ENCODE measurements around the gene SLCO3A1. TPM values are rescaled to one million over a fixed set of nuclear protein-coding genes. Genes with fewer than 3 reads are reported as not detected.

SLCO3A1 gene
- total and polyA plus RNA-seq, 4 donors, result 1.6 to 3.6 (median 2.4) TPM

DNA sequence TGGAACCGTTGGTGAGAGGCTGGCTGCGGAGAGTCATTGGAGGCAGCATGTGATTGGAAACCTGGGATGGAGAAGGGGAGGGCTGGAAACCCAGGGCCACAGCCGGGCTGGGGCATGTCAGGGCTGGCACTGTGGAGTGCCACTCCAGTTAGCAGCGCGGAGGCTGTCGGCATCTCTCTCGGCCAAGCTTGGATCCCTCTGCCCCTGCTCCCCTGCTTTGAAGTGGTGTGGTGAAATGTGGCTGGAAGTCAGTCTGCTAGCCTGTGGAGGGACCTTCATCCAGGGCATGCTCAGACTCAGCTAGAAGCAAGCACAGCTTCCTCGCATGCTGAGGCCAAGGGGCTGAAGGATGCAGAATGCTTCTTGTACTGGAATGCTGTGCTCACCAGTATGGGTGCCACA, 13.5 kb downstream of the SLCO3A1 start:
- H3K27ac ChIP-seq (ENCODE audit: low read depth in 1 of 2, low read length in 2 of 2), result peak overlapping the region in 1 of 2 donors; percentile 15
- H3K4me1 ChIP-seq (ENCODE audit: control insufficient read depth in 4 of 4, insufficient read depth in 4 of 4, low read length in 3 of 4), result peaks cover 0 to 3% (median 0%) of the 10 kb centered on the region in 4 donors
- no peak overlapping the region for H3K4me3 ChIP-seq (ENCODE audit: low read depth in 1 of 3, low read length in 3 of 3)
- TF ChIP-seq YY1 (IDR thresholded peaks at IDR 0.05), result no peak
- TF ChIP-seq, protein P1, sequence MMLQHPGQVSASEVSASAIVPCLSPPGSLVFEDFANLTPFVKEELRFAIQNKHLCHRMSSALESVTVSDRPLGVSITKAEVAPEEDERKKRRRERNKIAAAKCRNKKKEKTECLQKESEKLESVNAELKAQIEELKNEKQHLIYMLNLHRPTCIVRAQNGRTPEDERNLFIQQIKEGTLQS (IDR thresholded peaks at IDR 0.05), result no peak
- TF ChIP-seq, protein P2, sequence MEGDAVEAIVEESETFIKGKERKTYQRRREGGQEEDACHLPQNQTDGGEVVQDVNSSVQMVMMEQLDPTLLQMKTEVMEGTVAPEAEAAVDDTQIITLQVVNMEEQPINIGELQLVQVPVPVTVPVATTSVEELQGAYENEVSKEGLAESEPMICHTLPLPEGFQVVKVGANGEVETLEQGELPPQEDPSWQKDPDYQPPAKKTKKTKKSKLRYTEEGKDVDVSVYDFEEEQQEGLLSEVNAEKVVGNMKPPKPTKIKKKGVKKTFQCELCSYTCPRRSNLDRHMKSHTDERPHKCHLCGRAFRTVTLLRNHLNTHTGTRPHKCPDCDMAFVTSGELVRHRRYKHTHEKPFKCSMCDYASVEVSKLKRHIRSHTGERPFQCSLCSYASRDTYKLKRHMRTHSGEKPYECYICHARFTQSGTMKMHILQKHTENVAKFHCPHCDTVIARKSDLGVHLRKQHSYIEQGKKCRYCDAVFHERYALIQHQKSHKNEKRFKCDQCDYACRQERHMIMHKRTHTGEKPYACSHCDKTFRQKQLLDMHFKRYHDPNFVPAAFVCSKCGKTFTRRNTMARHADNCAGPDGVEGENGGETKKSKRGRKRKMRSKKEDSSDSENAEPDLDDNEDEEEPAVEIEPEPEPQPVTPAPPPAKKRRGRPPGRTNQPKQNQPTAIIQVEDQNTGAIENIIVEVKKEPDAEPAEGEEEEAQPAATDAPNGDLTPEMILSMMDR (IDR thresholded peaks at IDR 0.05; ENCODE audit: low read depth, low read length, missing input control), result no peak
- no peak for TF ChIP-seq EGR1 (IDR thresholded peaks at IDR 0.05; ENCODE audit: low read depth in 2 of 2)
- TF ChIP-seq, protein P3, sequence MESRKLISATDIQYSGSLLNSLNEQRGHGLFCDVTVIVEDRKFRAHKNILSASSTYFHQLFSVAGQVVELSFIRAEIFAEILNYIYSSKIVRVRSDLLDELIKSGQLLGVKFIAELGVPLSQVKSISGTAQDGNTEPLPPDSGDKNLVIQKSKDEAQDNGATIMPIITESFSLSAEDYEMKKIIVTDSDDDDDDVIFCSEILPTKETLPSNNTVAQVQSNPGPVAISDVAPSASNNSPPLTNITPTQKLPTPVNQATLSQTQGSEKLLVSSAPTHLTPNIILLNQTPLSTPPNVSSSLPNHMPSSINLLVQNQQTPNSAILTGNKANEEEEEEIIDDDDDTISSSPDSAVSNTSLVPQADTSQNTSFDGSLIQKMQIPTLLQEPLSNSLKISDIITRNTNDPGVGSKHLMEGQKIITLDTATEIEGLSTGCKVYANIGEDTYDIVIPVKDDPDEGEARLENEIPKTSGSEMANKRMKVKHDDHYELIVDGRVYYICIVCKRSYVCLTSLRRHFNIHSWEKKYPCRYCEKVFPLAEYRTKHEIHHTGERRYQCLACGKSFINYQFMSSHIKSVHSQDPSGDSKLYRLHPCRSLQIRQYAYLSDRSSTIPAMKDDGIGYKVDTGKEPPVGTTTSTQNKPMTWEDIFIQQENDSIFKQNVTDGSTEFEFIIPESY (IDR thresholded peaks at IDR 0.05), result no peak
- no peak for TF ChIP-seq RXRA (IDR thresholded peaks at IDR 0.05)
- TF ChIP-seq SP1 (IDR thresholded peaks at IDR 0.05), result no peak
- no peak for TF ChIP-seq HNF4A (conservative IDR thresholded peaks at IDR 0.05)
- TF ChIP-seq HNF4G (IDR thresholded peaks at IDR 0.05), result no peak
- TF ChIP-seq JUND (IDR thresholded peaks at IDR 0.05), result no peak
- no peak for TF ChIP-seq FOXA1 (IDR thresholded peaks at IDR 0.05)
- TF ChIP-seq, protein P4, sequence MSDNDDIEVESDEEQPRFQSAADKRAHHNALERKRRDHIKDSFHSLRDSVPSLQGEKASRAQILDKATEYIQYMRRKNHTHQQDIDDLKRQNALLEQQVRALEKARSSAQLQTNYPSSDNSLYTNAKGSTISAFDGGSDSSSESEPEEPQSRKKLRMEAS (IDR thresholded peaks at IDR 0.05), result no peak
- TF ChIP-seq, protein P5, sequence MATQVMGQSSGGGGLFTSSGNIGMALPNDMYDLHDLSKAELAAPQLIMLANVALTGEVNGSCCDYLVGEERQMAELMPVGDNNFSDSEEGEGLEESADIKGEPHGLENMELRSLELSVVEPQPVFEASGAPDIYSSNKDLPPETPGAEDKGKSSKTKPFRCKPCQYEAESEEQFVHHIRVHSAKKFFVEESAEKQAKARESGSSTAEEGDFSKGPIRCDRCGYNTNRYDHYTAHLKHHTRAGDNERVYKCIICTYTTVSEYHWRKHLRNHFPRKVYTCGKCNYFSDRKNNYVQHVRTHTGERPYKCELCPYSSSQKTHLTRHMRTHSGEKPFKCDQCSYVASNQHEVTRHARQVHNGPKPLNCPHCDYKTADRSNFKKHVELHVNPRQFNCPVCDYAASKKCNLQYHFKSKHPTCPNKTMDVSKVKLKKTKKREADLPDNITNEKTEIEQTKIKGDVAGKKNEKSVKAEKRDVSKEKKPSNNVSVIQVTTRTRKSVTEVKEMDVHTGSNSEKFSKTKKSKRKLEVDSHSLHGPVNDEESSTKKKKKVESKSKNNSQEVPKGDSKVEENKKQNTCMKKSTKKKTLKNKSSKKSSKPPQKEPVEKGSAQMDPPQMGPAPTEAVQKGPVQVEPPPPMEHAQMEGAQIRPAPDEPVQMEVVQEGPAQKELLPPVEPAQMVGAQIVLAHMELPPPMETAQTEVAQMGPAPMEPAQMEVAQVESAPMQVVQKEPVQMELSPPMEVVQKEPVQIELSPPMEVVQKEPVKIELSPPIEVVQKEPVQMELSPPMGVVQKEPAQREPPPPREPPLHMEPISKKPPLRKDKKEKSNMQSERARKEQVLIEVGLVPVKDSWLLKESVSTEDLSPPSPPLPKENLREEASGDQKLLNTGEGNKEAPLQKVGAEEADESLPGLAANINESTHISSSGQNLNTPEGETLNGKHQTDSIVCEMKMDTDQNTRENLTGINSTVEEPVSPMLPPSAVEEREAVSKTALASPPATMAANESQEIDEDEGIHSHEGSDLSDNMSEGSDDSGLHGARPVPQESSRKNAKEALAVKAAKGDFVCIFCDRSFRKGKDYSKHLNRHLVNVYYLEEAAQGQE (IDR thresholded peaks at IDR 0.05), result no peak
- no peak for TF ChIP-seq RAD21 (IDR thresholded peaks at IDR 0.05)
- no peak for TF ChIP-seq NR2F2 (IDR thresholded peaks at IDR 0.05)
- TF ChIP-seq TAF1 (conservative IDR thresholded peaks at IDR 0.05), result no peak
- TF ChIP-seq FOXA2 (IDR thresholded peaks at IDR 0.05), result no peak
- DNase-seq (ENCODE audit: low spot score), result no peak
- no peak overlapping the region for H3K9ac ChIP-seq (ENCODE audit: low read depth in 1 of 2, low read length in 2 of 2)
- H3K27me3 ChIP-seq (ENCODE audit: control insufficient read depth in 4 of 4, insufficient read depth in 4 of 4, low read length in 3 of 4), result no peaks in the 10 kb centered on the region
- WGBS, result 85% methylated on average over 8 of the region's 8 CpGs
- H3K36me3 ChIP-seq (ENCODE audit: control insufficient read depth in 4 of 4, insufficient read depth in 3 of 4, low read depth in 1 of 4, low read length in 3 of 4), result no peaks in the 10 kb centered on the region
- no peaks in the 10 kb centered on the region for H3K9me3 ChIP-seq (ENCODE audit: control insufficient read depth in 4 of 4, low read length in 3 of 4)

DNA sequence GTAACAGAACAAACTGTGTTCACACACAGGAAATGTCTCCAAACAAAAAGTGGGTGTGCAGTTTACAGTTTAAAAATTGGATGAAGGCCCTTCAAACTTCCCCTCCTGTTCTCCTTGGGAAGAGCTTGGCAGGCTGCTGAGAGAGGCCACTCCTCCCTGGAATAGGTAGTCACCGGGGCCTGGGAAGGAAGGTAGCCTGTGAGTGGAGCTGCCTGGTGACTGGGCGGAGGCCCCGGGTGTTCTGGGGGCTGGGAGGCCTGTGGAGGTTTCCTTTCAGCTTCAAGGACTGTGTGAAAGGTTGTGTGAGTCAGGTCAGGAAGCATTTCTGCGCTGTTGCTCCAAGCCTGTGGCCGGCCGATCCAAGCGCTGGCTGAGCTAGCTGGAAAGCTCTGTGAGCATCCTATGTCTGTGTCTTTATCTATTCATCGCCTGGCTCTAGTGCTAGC, 14.1 kb downstream of the SLCO3A1 start:
- H3K27ac ChIP-seq (ENCODE audit: low read depth in 1 of 2, low read length in 2 of 2), result peak overlapping the region in 1 of 2 donors; percentile 4
- no peaks in the 10 kb centered on the region for H3K36me3 ChIP-seq (ENCODE audit: control insufficient read depth in 4 of 4, insufficient read depth in 3 of 4, low read depth in 1 of 4, low read length in 3 of 4)
- H3K9me3 ChIP-seq (ENCODE audit: control insufficient read depth in 4 of 4, low read length in 3 of 4), result no peaks in the 10 kb centered on the region
- WGBS, result 67% methylated on average over 8 of the region's 8 CpGs
- no peak overlapping the region for H3K4me3 ChIP-seq (ENCODE audit: low read depth in 1 of 3, low read length in 3 of 3)
- no peak for DNase-seq (ENCODE audit: low spot score)
- TF ChIP-seq RAD21 (IDR thresholded peaks at IDR 0.05) (no peak), NR2F2 (IDR thresholded peaks at IDR 0.05) (no peak), SP1 (IDR thresholded peaks at IDR 0.05) (no peak), RXRA (IDR thresholded peaks at IDR 0.05) (peak in 1 of 2 donors; percentile 17)
- TF ChIP-seq, protein P3 (IDR thresholded peaks at IDR 0.05), result no peak
- H3K9ac ChIP-seq (ENCODE audit: low read depth in 1 of 2, low read length in 2 of 2), result no peak overlapping the region
- no peaks in the 10 kb centered on the region for H3K27me3 ChIP-seq (ENCODE audit: control insufficient read depth in 4 of 4, insufficient read depth in 4 of 4, low read length in 3 of 4)
- peaks cover 0 to 3% (median 0%) of the 10 kb centered on the region in 4 donors for H3K4me1 ChIP-seq (ENCODE audit: control insufficient read depth in 4 of 4, insufficient read depth in 4 of 4, low read length in 3 of 4)
